LNCAP (cell line): Measurements from ENCODE around the gene TFAP2D.

Experiments
- CTCF ChIP-seq: fragments of 450-650 bp; IDR thresholded peaks from 2 replicates; pipeline ENCODE4 v1.5.1; 2017; ENCODE audit warnings: mild to moderate bottlenecking

TFAP2D gene

GRCh38 chr6:50778696-50779095, 65.4 kb downstream of the TFAP2D start:
- no peak for TF ChIP-seq CTCF

GRCh38 chr6:50780382-50780781, 67.1 kb downstream of the TFAP2D start:
- no peak for TF ChIP-seq CTCF

DNA sequence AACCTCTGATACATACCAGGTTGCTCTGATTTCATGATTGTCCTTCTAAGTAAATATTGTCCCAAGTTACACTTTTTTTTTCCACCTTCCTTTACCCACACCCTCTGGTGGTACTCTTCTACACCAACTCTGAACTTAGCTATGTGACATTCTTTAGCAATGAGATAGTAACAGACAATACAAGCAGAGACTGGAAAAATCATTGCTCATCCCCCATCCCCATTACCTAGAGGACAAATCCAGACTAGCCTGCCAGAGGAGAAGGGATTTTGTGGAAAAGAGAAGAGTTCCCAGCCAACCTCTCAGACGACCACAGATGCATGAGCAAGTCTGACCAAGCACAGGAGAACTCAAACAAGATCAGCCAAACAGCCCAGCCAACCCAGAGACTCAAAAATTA, 72.6 kb downstream of the TFAP2D start:
- no peak for TF ChIP-seq CTCF

DNA sequence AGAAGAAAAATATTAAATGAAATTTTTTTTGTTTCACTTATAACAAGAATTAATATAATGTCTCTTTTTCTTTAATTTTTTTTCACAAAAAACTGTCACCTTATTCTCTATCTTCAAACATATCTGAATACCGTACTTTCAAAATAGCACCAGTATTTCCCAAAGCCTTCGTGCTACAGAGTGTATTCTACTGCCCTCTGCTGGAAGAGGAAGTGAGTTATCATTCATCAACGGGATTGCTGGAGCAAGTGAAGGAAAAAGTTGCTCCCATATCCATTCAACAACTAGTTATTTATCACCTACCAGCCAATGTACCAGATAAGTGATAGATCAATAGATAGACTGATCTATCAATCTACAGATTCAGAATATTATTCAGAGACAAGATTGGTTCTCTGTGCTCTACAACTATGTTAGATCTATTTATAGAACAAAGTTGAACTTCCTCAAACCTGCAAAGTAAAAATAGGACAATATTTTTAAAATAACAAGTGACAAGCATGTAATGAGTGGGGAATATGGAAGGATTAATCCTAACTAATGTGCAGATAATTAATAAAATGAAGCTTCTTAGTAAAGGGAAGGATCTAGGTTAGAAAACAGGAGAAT, 78.7 kb downstream of the TFAP2D start:
- TF ChIP-seq CTCF: peak; percentile 72

DNA sequence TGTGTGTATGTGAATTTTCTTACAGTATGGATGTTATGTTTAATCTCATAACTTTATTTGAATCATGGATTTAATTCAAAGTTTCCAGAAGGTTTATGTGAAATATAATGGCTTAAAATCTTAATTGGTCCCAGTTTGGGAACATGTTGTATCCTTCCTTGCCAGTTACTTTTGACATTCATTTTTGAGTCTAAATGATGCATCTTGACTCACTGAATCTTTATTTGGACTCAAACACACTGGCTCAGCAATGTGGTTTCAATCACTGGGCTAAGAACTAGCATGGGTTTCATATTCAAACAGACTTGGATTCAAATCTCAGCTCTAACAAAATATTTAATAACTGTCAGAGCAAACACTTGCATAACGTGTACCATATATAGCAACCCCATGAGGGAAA, 79.4 kb downstream of the TFAP2D start:
- no peak for TF ChIP-seq CTCF

DNA sequence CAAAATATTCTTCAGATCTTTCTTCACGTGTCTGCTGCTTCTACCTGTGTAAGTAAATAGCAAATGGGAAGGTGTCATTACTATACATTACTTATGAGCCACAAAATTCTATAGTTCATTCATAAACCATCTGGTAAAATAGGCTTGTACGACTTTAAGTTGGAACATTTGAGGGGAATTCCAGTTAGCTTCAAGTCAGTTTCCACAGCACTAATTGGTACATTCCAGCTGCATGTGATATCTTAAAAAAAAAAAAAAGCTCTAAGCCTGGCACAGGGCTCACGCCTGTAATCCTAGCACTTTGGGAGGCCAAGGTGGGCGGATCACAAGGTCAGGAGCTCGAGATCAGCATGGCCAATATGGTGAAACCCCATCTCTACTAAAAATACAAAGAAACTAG, 82.2 kb downstream of the TFAP2D start:
- no peak for TF ChIP-seq CTCF

GRCh38 chr6:50804283-50804682, 91.0 kb downstream of the TFAP2D start:
- no peak for TF ChIP-seq CTCF

- no peak for TF ChIP-seq CTCF
These were observed 93.7 kb downstream of the TFAP2D start for GRCh38 chr6:50807035-50807434.
